Neural cell (in vitro differentiated cells): Measurements from ENCODE around the gene EML6.

Source experiments
- CTCF ChIP-seq: fragments of 450-650 bp; IDR thresholded peaks from 2 replicates; pipeline ENCODE4 v1.5.1; 2014; ENCODE audit warnings: antibody characterized with exemption, mild to moderate bottlenecking, moderate library complexity; ENCODE audit not compliant: poor library complexity, severe bottlenecking
- EP300 ChIP-seq: fragments of 450-650 bp; conservative IDR thresholded peaks from 2 replicates; pipeline ENCODE4 v1.6.1; 2014; ENCODE audit warnings: antibody characterized with exemption, mild to moderate bottlenecking, moderate library complexity; ENCODE audit not compliant: poor library complexity, severe bottlenecking
- EZH2 ChIP-seq: fragments of 200-600, 300-800 bp; shearing (Covaris generic), sonication (generic); IDR thresholded peaks from 2 replicates; pipeline ENCODE4 v1.6.1; 2014; ENCODE audit warnings: antibody characterized with exemption, low read length, borderline replicate concordance, mild to moderate bottlenecking; ENCODE audit not compliant: insufficient read depth, poor library complexity, severe bottlenecking
- POLR2AphosphoS5 ChIP-seq: IDR thresholded peaks from 2 replicates; pipeline ENCODE4 v1.6.1; 2012
- RAD21 ChIP-seq: fragments of 450-650 bp; conservative IDR thresholded peaks from 2 replicates; pipeline ENCODE4 v1.6.1; 2014; ENCODE audit warnings: antibody characterized with exemption, mild to moderate bottlenecking, moderate library complexity
- REST ChIP-seq: IDR thresholded peaks from 2 replicates; pipeline ENCODE4 v1.6.1; 2012; ENCODE audit warnings: borderline replicate concordance
- SMC3 ChIP-seq: fragments of 450-650 bp; conservative IDR thresholded peaks from 2 replicates; pipeline ENCODE4 v1.6.1; 2014; ENCODE audit warnings: antibody characterized with exemption, mild to moderate bottlenecking, moderate library complexity; ENCODE audit not compliant: poor library complexity
- TAF1 ChIP-seq: IDR thresholded peaks from 2 replicates; pipeline ENCODE4 v1.6.1; 2012; ENCODE audit warnings: low read depth

GRCh38 chr2:54716375-54716774 is 7.1 kb upstream of the EML6 start:
- TF ChIP-seq POLR2AphosphoS5 (no peak), CTCF (no peak), SMC3 (no peak), EZH2 (no peak), EP300 (no peak), REST (no peak), RAD21 (no peak), TAF1 (no peak)
